Thyroid gland (tissue), 4 donors: ENCODE data around the gene FAM114A1. TPM values are rescaled to one million over a fixed set of nuclear protein-coding genes. Genes with fewer than 3 reads are reported as not detected.

Experiments
- DNase-seq, 2 donors: peaks; one replicate each; pipeline ENCODE4 v3.0.0-alpha.2; 2019
- H3K27ac ChIP-seq, 3 donors: fragments of 200-600 bp; sonication (generic); 1 replicate in 2 of 3; 2 replicates in 1 of 3; pipeline ENCODE4 v1.5.1; 2016 to 2019; ENCODE audit warnings: mild to moderate bottlenecking in 1 of 3, moderate library complexity in 1 of 3
- H3K27me3 ChIP-seq: fragments of 200-600 bp; sonication (generic); one replicate; pipeline ENCODE4 v1.5.1; 2019
- H3K36me3 ChIP-seq, 2 donors: fragments of 200-600 bp; sonication (generic); one replicate each; pipeline ENCODE4 v1.5.1; 2016 to 2019
- H3K4me1 ChIP-seq, 2 donors: fragments of 200-600 bp; sonication (generic); one replicate each; pipeline ENCODE4 v1.5.1; 2017 to 2019
- H3K4me3 ChIP-seq, 3 donors: fragments of 200-600 bp; sonication (generic); replicated peaks in 1 of 3; 1 replicate in 2 of 3; 2 replicates in 1 of 3; pipeline ENCODE4 v1.5.1; 2016; ENCODE audit warnings: mild to moderate bottlenecking in 1 of 3
- H3K9me3 ChIP-seq: fragments of 200-600 bp; sonication (generic); one replicate; pipeline ENCODE4 v1.5.1; 2017
- CTCF ChIP-seq, 6 experiments: fragments of 200-600 bp in 3 of 6; fragments of 450-650 bp in 3 of 6; sonication (generic) in 3 of 6; IDR thresholded peaks; one replicate each; pipeline ENCODE4 v1.5.1; 2016 to 2019; ENCODE audit warnings: antibody characterized with exemption in 6 of 6, mild to moderate bottlenecking in 2 of 6, inconsistent platforms in 1 of 6, moderate library complexity in 1 of 6
- POLR2A ChIP-seq, 2 donors: fragments of 450-650 bp; IDR thresholded peaks; one replicate each; pipeline ENCODE4 v1.6.1; 2017; ENCODE audit warnings: antibody characterized with exemption in 2 of 2, mild to moderate bottlenecking in 2 of 2, moderate library complexity in 1 of 2
- WGBS, 2 donors: methylation state at CpG; one replicate each; pipeline ENCODE4 v1.1.5; 2017; 5-methylcytosine and 5-hydroxymethylcytosine counted together
- intact Hi-C: fragments of 100-400 bp; cut with DNase I; formaldehyde crosslinking; loops from one replicate; pipeline ENCODE4 v1.15.1; 2023
- total RNA-seq, 4 donors: library from RNA; depleted of rRNA; stranded (reverse); fragments of >200 nt; gene quantifications; one replicate each; pipeline ENCODE4 v1.2.3, GENCODE V29; 2016

The FAM114A1 gene
- total RNA-seq, 4 donors from 2014 or later: 80.1 to 144 (median 110) TPM

GRCh38 chr4:38884254-38884653 lies 16.6 kb downstream of the FAM114A1 start:
- H3K27ac ChIP-seq: no peak overlapping the region
- DNase-seq: no peak
- H3K9me3 ChIP-seq: no peaks in the 10 kb centered on the region
- H3K36me3 ChIP-seq: peaks cover 0 to 1% of the 10 kb centered on the region in 2 donors
- H3K4me1 ChIP-seq: peaks cover 0 to 3% of the 10 kb centered on the region in 2 donors
- intact Hi-C loops: no loop called here
- no peak overlapping the region for H3K4me3 ChIP-seq
- H3K27me3 ChIP-seq: no peaks in the 10 kb centered on the region
- TF ChIP-seq POLR2A (IDR thresholded peaks at IDR 0.05): no peak
- TF ChIP-seq CTCF (IDR thresholded peaks at IDR 0.05): no peak
- WGBS, 2 donors: 97 to 100% methylated on average over 4 of the region's 4 CpGs

- Histone ChIP-seq H3K4me1 (peaks cover 0 to 7% of the 10 kb centered on the region in 2 donors), H3K9me3 (no peaks in the 10 kb centered on the region), H3K36me3 (peaks cover 0 to 8% of the 10 kb centered on the region in 2 donors), H3K27me3 (no peaks in the 10 kb centered on the region), H3K27ac (peak overlapping the region in 1 of 3 donors; percentile 6), H3K4me3 (no peak overlapping the region)
- no peak for DNase-seq
- TF ChIP-seq CTCF (IDR thresholded peaks at IDR 0.05) (no peak), POLR2A (IDR thresholded peaks at IDR 0.05) (no peak)
- WGBS, 2 donors: 92 to 93% methylated on average over 1 of the region's 1 CpG
- intact Hi-C loops: no loop called here
These were observed 21.5 kb downstream of the FAM114A1 start for GRCh38 chr4:38889143-38889542.

- intact Hi-C loops: loop anchor here (10.0 kb wide), 1 partner anchor 243 kb away; no protein-coding TSS in a partner anchor
- DNase-seq: no peak
- 87 to 88% methylated on average over 10 of the region's 10 CpGs for WGBS, 2 donors
- H3K4me3 ChIP-seq: no peak overlapping the region
- no peak for TF ChIP-seq POLR2A (IDR thresholded peaks at IDR 0.05)
- TF ChIP-seq CTCF (IDR thresholded peaks at IDR 0.05): no peak
- no peaks in the 10 kb centered on the region for H3K9me3 ChIP-seq
- H3K36me3 ChIP-seq: peaks cover 0 to 8% of the 10 kb centered on the region in 2 donors
- H3K4me1 ChIP-seq: peaks cover 0 to 7% of the 10 kb centered on the region in 2 donors
- no peaks in the 10 kb centered on the region for H3K27me3 ChIP-seq
- H3K27ac ChIP-seq: no peak overlapping the region
These were observed 23.7 kb downstream of the FAM114A1 start for GRCh38 chr4:38891051-38891983.

GRCh38 chr4:38894322-38894982 lies 26.8 kb downstream of the FAM114A1 start:
- no peaks in the 10 kb centered on the region for H3K9me3 ChIP-seq
- no peak for DNase-seq
- H3K36me3 ChIP-seq: peaks cover 3 to 8% of the 10 kb centered on the region in 2 donors
- no peaks in the 10 kb centered on the region for H3K27me3 ChIP-seq
- WGBS, 2 donors: 90 to 94% methylated on average over 7 of the region's 7 CpGs
- H3K4me1 ChIP-seq: peaks cover 0 to 2% of the 10 kb centered on the region in 2 donors
- intact Hi-C loops: loop anchor here (10.0 kb wide), 1 partner anchor 240 kb away; no protein-coding TSS in a partner anchor
- H3K4me3 ChIP-seq: no peak overlapping the region
- TF ChIP-seq CTCF (IDR thresholded peaks at IDR 0.05) (no peak), POLR2A (IDR thresholded peaks at IDR 0.05) (no peak)
- no peak overlapping the region for H3K27ac ChIP-seq
